ACC112 (cell line): ENCODE results near the gene ZNF276.
"Not testable (repeated sequence)": the region's sequence is repeated elsewhere in the genome, so short reads cannot be mapped to it uniquely, and the experiment has no call there.

Experiments used
- H2AFZ ChIP-seq: fragments of 200-600 bp; sonication (generic); one replicate; pipeline ENCODE4 v1.6.0; 2017; ENCODE audit warnings: antibody characterized with exemption, low read length; ENCODE audit not compliant: unreplicated experiment
- H3K27ac ChIP-seq: fragments of 200-600 bp; sonication (generic); 2 replicates; pipeline ENCODE4 v1.5.1; 2014; ENCODE audit warnings: low read depth, mild to moderate bottlenecking, antibody characterized with exemption, low read length, moderate library complexity
- H3K27me3 ChIP-seq: fragments of 200-600 bp; sonication (generic); 2 replicates; pipeline ENCODE4 v1.6.1; 2014; ENCODE audit warnings: mild to moderate bottlenecking, antibody characterized with exemption, low read length, moderate library complexity, mixed read lengths; ENCODE audit not compliant: insufficient read depth
- H3K36me3 ChIP-seq: fragments of 200-600 bp; sonication (generic); 2 replicates; pipeline ENCODE4 v1.6.1; 2016; ENCODE audit warnings: mild to moderate bottlenecking, antibody characterized with exemption, low read length, moderate library complexity, mixed read lengths; ENCODE audit not compliant: insufficient read depth
- H3K4me1 ChIP-seq: fragments of 200-600 bp; sonication (generic); one replicate; pipeline ENCODE4 v1.6.1; 2016; ENCODE audit warnings: low read length, mixed read lengths; ENCODE audit not compliant: insufficient read depth, unreplicated experiment, control insufficient read depth
- H3K4me3 ChIP-seq: fragments of 200-600 bp; sonication (generic); 2 replicates; pipeline ENCODE4 v1.5.1; 2014; ENCODE audit warnings: mild to moderate bottlenecking, low read depth, low read length
- H3K79me2 ChIP-seq: fragments of 200-600 bp; sonication (generic); one replicate; pipeline ENCODE4 v1.6.0; 2016; ENCODE audit warnings: low read length; ENCODE audit not compliant: control insufficient read depth, unreplicated experiment, insufficient read depth

Gene ZNF276

GRCh38 chr16:89689621-89690020 lies 31.7 kb upstream of the ZNF276 start:
- not testable (repeated sequence) for H3K36me3 ChIP-seq, H3K4me1 ChIP-seq, H3K27me3 ChIP-seq, H3K4me3 ChIP-seq, H3K27ac ChIP-seq, H2AFZ ChIP-seq
- peaks cover 23% of the 10 kb centered on the region for H3K79me2 ChIP-seq

DNA sequence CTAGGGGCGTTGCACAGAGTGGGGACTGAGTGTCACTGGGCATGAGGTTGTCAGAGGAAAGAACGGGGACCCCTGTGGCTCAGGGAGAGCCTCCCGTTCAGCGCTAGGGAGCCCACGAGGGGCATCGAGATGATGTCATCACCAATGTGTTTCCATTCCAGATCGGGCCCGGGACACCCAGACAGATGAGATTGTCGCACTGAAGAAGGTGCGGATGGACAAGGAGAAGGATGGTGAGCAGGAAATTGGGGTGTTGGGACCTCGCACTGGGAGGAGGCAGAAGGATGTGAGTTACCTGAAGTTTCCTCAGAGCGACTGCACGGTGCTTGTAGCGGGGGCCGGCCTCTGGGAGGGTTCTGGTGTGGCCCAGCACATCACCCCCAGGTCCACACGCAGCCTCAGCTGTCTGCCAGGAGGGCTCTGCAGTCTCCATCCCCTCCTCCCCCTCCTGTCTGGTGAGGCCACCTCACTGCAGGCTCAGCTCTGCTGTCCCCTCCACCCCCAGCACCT lies 30.9 kb upstream of the ZNF276 start:
- Histone ChIP-seq H3K79me2 (peaks cover 23% of the 10 kb centered on the region), H2AFZ (no peak overlapping the region), H3K27me3 (no peaks in the 10 kb centered on the region), H3K4me1 (no peaks in the 10 kb centered on the region), H3K4me3 (no peak overlapping the region), H3K36me3 (peaks cover 9% of the 10 kb centered on the region; the same call in 1 of the 2 replicates), H3K27ac (no peak overlapping the region)

- H3K79me2 ChIP-seq, result peaks cover 23% of the 10 kb centered on the region
- H3K27ac ChIP-seq, result no peak overlapping the region
- no peaks in the 10 kb centered on the region for H3K4me1 ChIP-seq
- H3K27me3 ChIP-seq, result no peaks in the 10 kb centered on the region
- no peak overlapping the region for H3K4me3 ChIP-seq
- H2AFZ ChIP-seq, result no peak overlapping the region
- H3K36me3 ChIP-seq, result peaks cover 9% of the 10 kb centered on the region; the same call in 1 of the 2 replicates
These were observed 29.9 kb upstream of the ZNF276 start for GRCh38 chr16:89691231-89691985.

- no peak overlapping the region for H3K4me3 ChIP-seq
- H2AFZ ChIP-seq, result no peak overlapping the region
- no peaks in the 10 kb centered on the region for H3K27me3 ChIP-seq
- H3K4me1 ChIP-seq, result no peaks in the 10 kb centered on the region
- peaks cover 20% of the 10 kb centered on the region for H3K79me2 ChIP-seq
- H3K27ac ChIP-seq, result no peak overlapping the region
- peaks cover 11% of the 10 kb centered on the region; the same call in 1 of the 2 replicates for H3K36me3 ChIP-seq
These were observed 29.3 kb upstream of the ZNF276 start for GRCh38 chr16:89691986-89692569.

- Histone ChIP-seq H3K79me2 (peaks cover 11% of the 10 kb centered on the region), H3K4me3 (no peak overlapping the region), H3K4me1 (no peaks in the 10 kb centered on the region), H3K27me3 (no peaks in the 10 kb centered on the region), H3K36me3 (peaks cover 11% of the 10 kb centered on the region; the same call in 1 of the 2 replicates), H2AFZ (no peak overlapping the region), H3K27ac (no peak overlapping the region)
These were observed 28.0 kb upstream of the ZNF276 start for GRCh38 chr16:89693289-89693731.

- peaks cover 10% of the 10 kb centered on the region; the same call in 1 of the 2 replicates for H3K36me3 ChIP-seq
- H3K27ac ChIP-seq, result no peak overlapping the region
- H3K4me1 ChIP-seq, result no peaks in the 10 kb centered on the region
These were observed 27.2 kb upstream of the ZNF276 start for GRCh38 chr16:89693931-89694783.

DNA sequence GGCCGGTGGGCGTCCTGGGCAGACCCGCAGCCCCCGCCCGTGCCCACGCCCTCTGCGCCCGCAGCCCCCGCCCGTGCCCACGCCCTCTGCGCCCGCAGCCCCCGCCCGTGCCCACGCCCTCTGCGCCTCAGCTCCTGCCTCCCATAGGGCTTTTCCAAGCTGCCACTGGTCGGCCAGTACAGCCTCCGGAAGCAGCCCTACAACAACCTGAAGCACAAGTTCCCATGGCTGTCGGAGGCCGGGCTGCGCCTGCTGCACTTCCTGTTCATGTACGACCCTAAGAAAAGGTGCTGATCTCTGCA lies 26.6 kb upstream of the ZNF276 start:
- H3K4me1 ChIP-seq, H3K27me3 ChIP-seq, H3K4me3 ChIP-seq, H2AFZ ChIP-seq, H3K27ac ChIP-seq, H3K36me3 ChIP-seq, H3K79me2 ChIP-seq: not testable (repeated sequence)

More at GRCh38 chr16:89693931-89694783, 27.2 kb upstream of the ZNF276 start:
- Histone ChIP-seq H2AFZ (no peak overlapping the region), H3K79me2 (peaks cover 3% of the 10 kb centered on the region), H3K4me3 (no peak overlapping the region), H3K27me3 (no peaks in the 10 kb centered on the region)

GRCh38 chr16:89695086-89695874 lies 26.1 kb upstream of the ZNF276 start:
- Histone ChIP-seq H3K4me1 (peaks cover 6% of the 10 kb centered on the region), H3K27me3 (no peaks in the 10 kb centered on the region), H3K79me2 (no peaks in the 10 kb centered on the region), H2AFZ (no peak overlapping the region), H3K36me3 (peaks cover 6% of the 10 kb centered on the region; the same call in 1 of the 2 replicates), H3K4me3 (no peak overlapping the region), H3K27ac (no peak overlapping the region)

- H3K4me1 ChIP-seq, result peaks cover 12% of the 10 kb centered on the region
- H3K4me3 ChIP-seq, result no peak overlapping the region
- H2AFZ ChIP-seq, result no peak overlapping the region
- H3K27ac ChIP-seq, result no peak overlapping the region
- H3K27me3 ChIP-seq, result no peaks in the 10 kb centered on the region
- no peaks in the 10 kb centered on the region for H3K79me2 ChIP-seq
- peaks cover 6% of the 10 kb centered on the region; the same call in 1 of the 2 replicates for H3K36me3 ChIP-seq
These were observed 25.3 kb upstream of the ZNF276 start for GRCh38 chr16:89695875-89696669.
